ENCODE results near the gene KRT83.
"Not testable (repeated sequence)": the region's sequence is repeated elsewhere in the genome, so short reads cannot be mapped to it uniquely, and the experiment has no call there.

DNA sequence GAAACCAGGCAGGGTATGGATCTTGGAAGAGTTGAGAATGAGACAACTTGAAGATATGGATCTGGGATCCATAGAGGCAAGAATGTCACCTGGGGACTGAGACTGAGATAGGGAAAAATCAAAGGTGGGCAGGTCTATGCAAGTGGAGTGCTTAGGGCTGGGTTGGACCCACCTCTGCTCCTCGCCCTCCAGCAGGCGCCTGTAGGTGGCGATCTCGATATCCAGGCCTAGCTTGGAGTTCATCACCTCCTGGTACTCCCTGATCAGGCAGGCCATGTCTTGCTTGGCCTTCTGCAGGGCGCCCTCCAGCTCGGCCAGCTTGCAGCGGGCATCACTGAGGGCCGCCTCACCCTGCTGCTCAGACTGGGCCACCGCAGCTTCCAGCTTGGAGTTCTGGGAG is 5.5 kb downstream of the KRT83 start:
- TF ChIP-seq, protein P1, sequence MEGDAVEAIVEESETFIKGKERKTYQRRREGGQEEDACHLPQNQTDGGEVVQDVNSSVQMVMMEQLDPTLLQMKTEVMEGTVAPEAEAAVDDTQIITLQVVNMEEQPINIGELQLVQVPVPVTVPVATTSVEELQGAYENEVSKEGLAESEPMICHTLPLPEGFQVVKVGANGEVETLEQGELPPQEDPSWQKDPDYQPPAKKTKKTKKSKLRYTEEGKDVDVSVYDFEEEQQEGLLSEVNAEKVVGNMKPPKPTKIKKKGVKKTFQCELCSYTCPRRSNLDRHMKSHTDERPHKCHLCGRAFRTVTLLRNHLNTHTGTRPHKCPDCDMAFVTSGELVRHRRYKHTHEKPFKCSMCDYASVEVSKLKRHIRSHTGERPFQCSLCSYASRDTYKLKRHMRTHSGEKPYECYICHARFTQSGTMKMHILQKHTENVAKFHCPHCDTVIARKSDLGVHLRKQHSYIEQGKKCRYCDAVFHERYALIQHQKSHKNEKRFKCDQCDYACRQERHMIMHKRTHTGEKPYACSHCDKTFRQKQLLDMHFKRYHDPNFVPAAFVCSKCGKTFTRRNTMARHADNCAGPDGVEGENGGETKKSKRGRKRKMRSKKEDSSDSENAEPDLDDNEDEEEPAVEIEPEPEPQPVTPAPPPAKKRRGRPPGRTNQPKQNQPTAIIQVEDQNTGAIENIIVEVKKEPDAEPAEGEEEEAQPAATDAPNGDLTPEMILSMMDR (conservative IDR thresholded peaks at IDR 0.05 in 1 of 2, IDR thresholded peaks at IDR 0.05 in 1 of 2; ENCODE audit: low read depth in 1 of 2, low read length in 2 of 2), result peak in 1 of 2 donors; percentile 30
- TF ChIP-seq EZH2 (IDR thresholded peaks at IDR 0.05; ENCODE audit: low read length, missing control alignments), result not testable (repeated sequence)

Data from fibroblast of lung (primary cell).